Measurements from ENCODE around the gene SEMA3F.

DNA sequence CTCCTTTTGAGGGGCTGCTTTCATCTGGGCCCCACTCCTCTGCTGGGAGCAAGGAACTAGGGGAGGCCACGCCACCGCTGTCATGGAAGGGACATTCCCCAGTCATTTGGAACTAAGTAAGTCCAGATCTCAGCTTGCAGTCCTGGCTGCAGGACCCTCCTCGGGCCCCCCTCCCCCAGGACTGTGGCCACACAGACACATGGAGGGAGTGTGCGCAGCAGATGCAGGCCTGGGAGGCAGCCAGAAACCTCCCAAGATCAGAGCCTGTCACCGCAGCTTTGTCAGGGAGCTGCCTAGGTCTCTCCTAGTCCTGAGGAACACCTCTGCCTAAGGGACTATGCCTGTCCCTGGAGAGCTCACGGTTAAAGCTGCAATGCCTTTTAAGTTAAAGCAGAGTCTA, 7.3 kb upstream of the SEMA3F start:
- TF ChIP-seq, protein P1, sequence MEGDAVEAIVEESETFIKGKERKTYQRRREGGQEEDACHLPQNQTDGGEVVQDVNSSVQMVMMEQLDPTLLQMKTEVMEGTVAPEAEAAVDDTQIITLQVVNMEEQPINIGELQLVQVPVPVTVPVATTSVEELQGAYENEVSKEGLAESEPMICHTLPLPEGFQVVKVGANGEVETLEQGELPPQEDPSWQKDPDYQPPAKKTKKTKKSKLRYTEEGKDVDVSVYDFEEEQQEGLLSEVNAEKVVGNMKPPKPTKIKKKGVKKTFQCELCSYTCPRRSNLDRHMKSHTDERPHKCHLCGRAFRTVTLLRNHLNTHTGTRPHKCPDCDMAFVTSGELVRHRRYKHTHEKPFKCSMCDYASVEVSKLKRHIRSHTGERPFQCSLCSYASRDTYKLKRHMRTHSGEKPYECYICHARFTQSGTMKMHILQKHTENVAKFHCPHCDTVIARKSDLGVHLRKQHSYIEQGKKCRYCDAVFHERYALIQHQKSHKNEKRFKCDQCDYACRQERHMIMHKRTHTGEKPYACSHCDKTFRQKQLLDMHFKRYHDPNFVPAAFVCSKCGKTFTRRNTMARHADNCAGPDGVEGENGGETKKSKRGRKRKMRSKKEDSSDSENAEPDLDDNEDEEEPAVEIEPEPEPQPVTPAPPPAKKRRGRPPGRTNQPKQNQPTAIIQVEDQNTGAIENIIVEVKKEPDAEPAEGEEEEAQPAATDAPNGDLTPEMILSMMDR (conservative IDR thresholded peaks at IDR 0.05), result no peak
- TF ChIP-seq EZH2 (IDR thresholded peaks at IDR 0.05; ENCODE audit: low read depth), result no peak

Measured in PC-9 (cell line).